22Rv1 (cell line): ENCODE data around the gene RALGPS1.

Experiments used
- ZFX ChIP-seq: fragments of 450-650 bp; IDR thresholded peaks from 2 replicates; pipeline ENCODE4 v1.6.1; 2017; ENCODE audit warnings: antibody characterized with exemption, borderline replicate concordance
- TF ChIP-seq, protein P1 (sequence below): fragments of 450-650 bp; IDR thresholded peaks from 2 replicates; pipeline ENCODE4 v1.5.1; 2017; ENCODE audit warnings: mild to moderate bottlenecking

DNA sequence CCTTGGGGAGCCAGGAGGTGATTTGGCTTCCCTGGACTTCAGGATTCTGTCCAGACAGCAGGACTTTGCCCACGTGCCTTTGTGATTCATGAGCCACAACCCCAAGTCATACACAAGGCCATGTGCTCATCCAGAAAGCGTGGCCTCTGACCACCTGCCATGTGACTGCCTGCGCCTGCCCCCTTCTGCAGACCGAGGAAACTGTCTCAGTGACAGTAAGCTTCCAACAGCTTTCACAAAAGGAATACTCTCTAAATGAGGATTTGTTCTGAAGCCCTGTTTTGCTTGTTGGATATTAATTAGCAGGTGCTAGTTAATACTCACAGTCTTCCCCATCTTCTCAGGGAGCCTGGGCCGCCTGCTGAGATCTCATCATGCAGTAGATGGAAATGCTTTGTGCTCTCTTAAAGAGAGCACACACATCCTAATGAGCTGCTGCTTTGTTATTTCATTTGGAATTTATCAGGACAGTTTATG is 244.8 kb downstream of the RALGPS1 start:
- TF ChIP-seq, protein P1, sequence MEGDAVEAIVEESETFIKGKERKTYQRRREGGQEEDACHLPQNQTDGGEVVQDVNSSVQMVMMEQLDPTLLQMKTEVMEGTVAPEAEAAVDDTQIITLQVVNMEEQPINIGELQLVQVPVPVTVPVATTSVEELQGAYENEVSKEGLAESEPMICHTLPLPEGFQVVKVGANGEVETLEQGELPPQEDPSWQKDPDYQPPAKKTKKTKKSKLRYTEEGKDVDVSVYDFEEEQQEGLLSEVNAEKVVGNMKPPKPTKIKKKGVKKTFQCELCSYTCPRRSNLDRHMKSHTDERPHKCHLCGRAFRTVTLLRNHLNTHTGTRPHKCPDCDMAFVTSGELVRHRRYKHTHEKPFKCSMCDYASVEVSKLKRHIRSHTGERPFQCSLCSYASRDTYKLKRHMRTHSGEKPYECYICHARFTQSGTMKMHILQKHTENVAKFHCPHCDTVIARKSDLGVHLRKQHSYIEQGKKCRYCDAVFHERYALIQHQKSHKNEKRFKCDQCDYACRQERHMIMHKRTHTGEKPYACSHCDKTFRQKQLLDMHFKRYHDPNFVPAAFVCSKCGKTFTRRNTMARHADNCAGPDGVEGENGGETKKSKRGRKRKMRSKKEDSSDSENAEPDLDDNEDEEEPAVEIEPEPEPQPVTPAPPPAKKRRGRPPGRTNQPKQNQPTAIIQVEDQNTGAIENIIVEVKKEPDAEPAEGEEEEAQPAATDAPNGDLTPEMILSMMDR = no peak
- TF ChIP-seq ZFX = no peak
